Testis (tissue), 2 donors: ENCODE measurements around the gene BSPRY.

Experiments used
- POLR2A ChIP-seq: fragments of 450-650 bp; IDR thresholded peaks from one replicate; pipeline ENCODE4 v1.6.1; 2017; ENCODE audit warnings: antibody characterized with exemption, mild to moderate bottlenecking, moderate library complexity
- TF ChIP-seq, protein P1 (sequence below), 3 experiments: fragments of 450-650 bp in 2 of 3; fragments of 200-600 bp in 1 of 3; sonication (generic) in 1 of 3; IDR thresholded peaks; one replicate each; pipeline ENCODE4 v1.5.1; 2016 to 2019; ENCODE audit warnings: antibody characterized with exemption in 3 of 3, mild to moderate bottlenecking in 2 of 3, moderate library complexity in 1 of 3

DNA sequence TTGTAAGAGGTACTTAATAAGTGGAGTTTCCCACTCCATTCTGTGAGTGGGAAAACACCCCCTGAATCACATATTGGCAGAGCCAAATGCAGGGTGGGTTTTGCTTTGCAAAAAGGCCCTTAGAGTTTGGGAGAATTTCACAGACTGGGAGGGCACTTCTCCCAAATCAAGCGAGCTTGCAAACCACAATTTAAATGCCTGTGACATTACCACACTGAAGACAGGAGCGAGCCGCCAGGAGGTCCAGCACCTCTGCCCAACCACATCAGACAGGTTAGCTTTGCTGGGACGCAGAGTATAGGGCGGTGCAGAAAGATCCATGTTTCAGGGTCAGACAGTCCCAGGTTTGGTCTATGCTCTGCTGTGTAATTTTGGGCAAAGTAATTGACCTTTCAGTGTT lies 49.5 kb downstream of the BSPRY start:
- TF ChIP-seq, protein P1, sequence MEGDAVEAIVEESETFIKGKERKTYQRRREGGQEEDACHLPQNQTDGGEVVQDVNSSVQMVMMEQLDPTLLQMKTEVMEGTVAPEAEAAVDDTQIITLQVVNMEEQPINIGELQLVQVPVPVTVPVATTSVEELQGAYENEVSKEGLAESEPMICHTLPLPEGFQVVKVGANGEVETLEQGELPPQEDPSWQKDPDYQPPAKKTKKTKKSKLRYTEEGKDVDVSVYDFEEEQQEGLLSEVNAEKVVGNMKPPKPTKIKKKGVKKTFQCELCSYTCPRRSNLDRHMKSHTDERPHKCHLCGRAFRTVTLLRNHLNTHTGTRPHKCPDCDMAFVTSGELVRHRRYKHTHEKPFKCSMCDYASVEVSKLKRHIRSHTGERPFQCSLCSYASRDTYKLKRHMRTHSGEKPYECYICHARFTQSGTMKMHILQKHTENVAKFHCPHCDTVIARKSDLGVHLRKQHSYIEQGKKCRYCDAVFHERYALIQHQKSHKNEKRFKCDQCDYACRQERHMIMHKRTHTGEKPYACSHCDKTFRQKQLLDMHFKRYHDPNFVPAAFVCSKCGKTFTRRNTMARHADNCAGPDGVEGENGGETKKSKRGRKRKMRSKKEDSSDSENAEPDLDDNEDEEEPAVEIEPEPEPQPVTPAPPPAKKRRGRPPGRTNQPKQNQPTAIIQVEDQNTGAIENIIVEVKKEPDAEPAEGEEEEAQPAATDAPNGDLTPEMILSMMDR (IDR thresholded peaks at IDR 0.05), result no peak
- TF ChIP-seq POLR2A, result no peak
